Activated CD4-positive, alpha-beta T cell treated with anti-CD3 and anti-CD28 coated beads, Interleukin-2, amount 10 ng/mL, durations not matched to agents 7 days and 5 days (primary cell): ENCODE results near the gene KRTAP19-2. TPM values are rescaled to one million over a fixed set of nuclear protein-coding genes. Genes with fewer than 3 reads are reported as not detected.
"Not testable (repeated sequence)": the region's sequence is repeated elsewhere in the genome, so short reads cannot be mapped to it uniquely, and the experiment has no call there.

Experiments used
- CTCF ChIA-PET: fragments of 350-600 bp; sonication (Branson Sonifier 250); formaldehyde crosslinking; loops from one replicate; lab custom pipeline; 2021; ENCODE audit warnings: antibody characterized with exemption; lab: Charles Lee
- POLR2A ChIA-PET: fragments of 350-600 bp; sonication (Branson Sonifier 250); formaldehyde crosslinking; loops from one replicate; lab custom pipeline; 2021; ENCODE audit warnings: antibody characterized with exemption; lab: Charles Lee
- DNase-seq: peaks from one replicate; pipeline ENCODE4 v3.0.0-alpha.2; 2020
- H3K27ac Mint-ChIP-seq: one replicate; pipeline ENCODE4 v1.8.0; 2021; ENCODE audit warnings: mild to moderate bottlenecking, moderate library complexity, mixed read lengths
- H3K27me3 Mint-ChIP-seq: one replicate; pipeline ENCODE4 v1.8.0; 2021; ENCODE audit warnings: mixed read lengths
- H3K36me3 Mint-ChIP-seq: one replicate; pipeline ENCODE4 v1.8.0; 2021; ENCODE audit warnings: low read depth, mixed read lengths
- H3K4me1 Mint-ChIP-seq: one replicate; pipeline ENCODE4 v1.8.0; 2021; ENCODE audit warnings: mixed read lengths
- H3K4me3 Mint-ChIP-seq: one replicate; pipeline ENCODE4 v1.8.0; 2021; ENCODE audit warnings: mild to moderate bottlenecking, moderate library complexity, mixed read lengths
- H3K9me3 Mint-ChIP-seq: one replicate; pipeline ENCODE4 v1.8.0; 2021; ENCODE audit warnings: mixed read lengths
- total RNA-seq, 2 experiments: library from RNA; stranded (reverse); gene quantifications; one replicate each; pipeline ENCODE4 v1.2.3, GENCODE V29; 2021

KRTAP19-2 gene, protein sequence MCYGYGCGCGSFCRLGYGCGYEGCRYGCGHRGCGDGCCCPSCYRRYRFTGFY
- not detected for total RNA-seq

- DNase-seq = no peak
- no peak within 1 kb of the TSS for H3K4me3 Mint-ChIP-seq
- peaks cover 19% of the 10 kb centered on the region for H3K9me3 Mint-ChIP-seq
- CTCF ChIA-PET = no interaction called here
- H3K27ac Mint-ChIP-seq = no peak within 1 kb of the TSS
- POLR2A ChIA-PET = no interaction called here
- no peaks in the 10 kb centered on the region for H3K36me3 Mint-ChIP-seq
- no peaks in the 10 kb centered on the region for H3K27me3 Mint-ChIP-seq
- no peaks in the 10 kb centered on the region for H3K4me1 Mint-ChIP-seq
These were observed at the start of gene KRTAP19-2 for GRCh38 chr21:30487336-30487735. KRTAP19-2 (minus strand) TSS chr21:30487436; CDS start chr21:30487348, 88 bp downstream.

- Mint-ChIP-seq H3K27ac (no peak overlapping the region), H3K4me3 (no peak overlapping the region), H3K9me3 (no peaks in the 10 kb centered on the region), H3K27me3 (no peaks in the 10 kb centered on the region), H3K36me3 (no peaks in the 10 kb centered on the region), H3K4me1 (no peaks in the 10 kb centered on the region)
- DNase-seq = no peak
- POLR2A ChIA-PET = no interaction called here
- CTCF ChIA-PET = no interaction called here
These were observed 31.6 kb upstream of the KRTAP19-2 start for GRCh38 chr21:30518876-30519275.

- DNase-seq = no peak
- CTCF ChIA-PET = no interaction called here
- Mint-ChIP-seq H3K27me3 (no peaks in the 10 kb centered on the region), H3K4me3 (no peak overlapping the region), H3K4me1 (no peaks in the 10 kb centered on the region), H3K36me3 (no peaks in the 10 kb centered on the region), H3K27ac (no peak overlapping the region), H3K9me3 (no peaks in the 10 kb centered on the region)
- POLR2A ChIA-PET = no interaction called here
These were observed 28.4 kb upstream of the KRTAP19-2 start for GRCh38 chr21:30515681-30516080.

DNA sequence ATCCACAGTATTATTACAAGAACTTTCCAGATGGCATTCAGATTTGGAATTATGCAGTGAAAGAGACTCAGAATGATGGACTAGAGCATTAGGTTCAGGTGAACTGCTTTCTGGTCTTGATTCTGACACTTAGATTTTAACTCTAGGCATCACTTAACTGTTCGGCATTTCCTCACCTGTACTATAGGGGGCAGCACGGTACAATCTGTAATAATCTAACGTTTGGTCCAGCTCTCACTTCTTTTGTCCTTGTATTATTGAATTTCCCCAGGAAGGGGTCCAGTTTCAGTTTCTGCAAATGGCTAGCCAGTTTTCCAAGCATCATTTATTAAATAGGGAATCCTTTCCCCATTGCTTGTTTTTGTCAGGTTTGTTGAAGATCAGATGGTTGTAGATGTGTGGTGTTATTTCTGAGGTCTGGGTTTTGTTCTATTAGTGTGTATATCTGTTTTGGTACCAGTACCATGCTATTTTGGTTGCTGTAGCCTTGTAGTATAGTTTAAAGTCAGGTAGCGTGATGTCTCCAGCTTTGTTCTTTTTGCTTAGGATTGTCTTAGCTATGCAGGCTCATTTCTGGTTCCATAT is 18.5 kb upstream of the KRTAP19-2 start:
- H3K27ac Mint-ChIP-seq, H3K4me3 Mint-ChIP-seq, CTCF ChIA-PET, POLR2A ChIA-PET, H3K9me3 Mint-ChIP-seq, DNase-seq, H3K27me3 Mint-ChIP-seq, H3K36me3 Mint-ChIP-seq, H3K4me1 Mint-ChIP-seq: not testable (repeated sequence)

DNA sequence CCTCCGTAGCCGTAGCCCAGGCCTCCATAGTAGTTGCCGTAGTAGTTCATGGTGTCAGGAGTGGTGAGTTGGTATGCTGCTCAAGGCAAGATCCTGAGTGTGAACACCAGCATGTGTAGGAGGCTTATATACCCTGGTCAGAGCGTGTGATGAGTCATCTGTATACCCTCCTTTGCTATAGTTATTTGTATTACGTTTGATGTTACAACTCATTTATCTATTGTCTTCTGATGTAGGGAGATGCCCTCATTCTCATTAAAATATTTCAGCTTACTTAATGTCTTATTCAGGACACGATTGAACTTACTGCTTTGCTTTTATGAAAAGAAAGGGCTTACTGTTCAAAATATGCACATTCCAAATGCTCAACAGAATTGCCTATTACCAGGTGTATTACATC is 14.8 kb upstream of the KRTAP19-2 start, which contains the start of gene KRTAP19-5:
Gene KRTAP19-5 (minus strand): TSS at position 101 of the 400 bp plus-strand sequence. CDS start 51 bp downstream, at position 50.
- no peaks in the 10 kb centered on the region for H3K9me3 Mint-ChIP-seq
- ChIA-PET POLR2A (no interaction called here), CTCF (no interaction called here)
- H3K36me3 Mint-ChIP-seq = no peaks in the 10 kb centered on the region
- H3K4me1 Mint-ChIP-seq = no peaks in the 10 kb centered on the region
- no peak within 1 kb of the TSS for H3K4me3 Mint-ChIP-seq
- no peak within 1 kb of the TSS for H3K27ac Mint-ChIP-seq
- DNase-seq = no peak
- H3K27me3 Mint-ChIP-seq = peaks cover 2% of the 10 kb centered on the region

DNA sequence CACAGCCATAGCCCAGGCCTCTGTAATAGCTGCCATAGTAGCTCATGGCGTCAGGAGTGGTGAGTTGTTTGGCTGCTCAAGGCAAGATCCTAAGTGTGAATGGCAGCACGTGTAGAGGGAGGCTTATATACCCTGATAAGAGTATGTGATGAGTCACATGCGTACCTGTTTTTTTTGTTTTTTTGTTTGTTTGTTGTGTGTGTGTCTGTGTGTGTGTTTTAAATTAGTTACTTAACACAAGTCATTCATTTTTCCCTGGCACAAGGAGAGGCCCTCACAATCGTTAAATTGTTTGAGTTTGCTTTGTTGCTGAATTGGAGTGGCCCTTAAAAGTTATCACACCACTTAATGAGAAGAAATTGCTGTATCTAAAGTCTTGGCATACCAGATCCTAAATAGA is 9.8 kb upstream of the KRTAP19-2 start, which contains the start of gene KRTAP19-4:
Gene KRTAP19-4 (minus strand): TSS at position 101 of the 400 bp plus-strand sequence. CDS start 55 bp downstream, at position 46.
- peaks cover 2% of the 10 kb centered on the region for H3K27me3 Mint-ChIP-seq
- H3K4me1 Mint-ChIP-seq = no peaks in the 10 kb centered on the region
- no peaks in the 10 kb centered on the region for H3K36me3 Mint-ChIP-seq
- no peaks in the 10 kb centered on the region for H3K9me3 Mint-ChIP-seq
- ChIA-PET CTCF (no interaction called here), POLR2A (no interaction called here)
- no peak within 1 kb of the TSS for H3K4me3 Mint-ChIP-seq
- no peak for DNase-seq
- H3K27ac Mint-ChIP-seq = no peak within 1 kb of the TSS

DNA sequence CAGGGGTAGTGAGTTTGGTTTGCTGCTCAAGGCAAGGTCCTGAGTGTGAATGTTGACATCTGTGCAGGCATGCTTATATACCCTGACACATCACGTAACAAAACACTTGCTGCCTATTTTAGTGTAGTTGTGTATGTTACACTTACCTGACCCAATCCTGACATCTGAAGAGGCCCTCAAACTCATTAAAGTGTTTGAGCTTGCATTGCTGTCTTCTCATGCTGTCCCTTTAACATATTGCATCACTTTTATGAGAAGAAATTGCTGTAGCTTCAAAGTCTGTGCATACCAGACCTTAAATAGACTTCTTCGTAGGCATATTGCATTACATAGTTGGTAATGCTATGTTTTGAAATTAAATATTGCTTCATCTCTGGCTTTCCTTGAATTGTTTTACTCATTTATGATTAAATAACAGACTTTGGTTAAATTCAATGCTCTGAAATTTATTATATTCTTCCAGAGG is 4.8 kb upstream of the KRTAP19-2 start, which contains the start of gene KRTAP19-3:
Gene KRTAP19-3 (minus strand): TSS at position 51 of the 466 bp plus-strand sequence. CDS start 56 bp downstream, outside the sequence.
- Mint-ChIP-seq H3K9me3 (peaks cover 5% of the 10 kb centered on the region), H3K27me3 (no peaks in the 10 kb centered on the region), H3K4me1 (no peaks in the 10 kb centered on the region), H3K27ac (no peak within 1 kb of the TSS), H3K36me3 (no peaks in the 10 kb centered on the region), H3K4me3 (no peak within 1 kb of the TSS)
- POLR2A ChIA-PET = no interaction called here
- DNase-seq = no peak
- CTCF ChIA-PET = no interaction called here

DNA sequence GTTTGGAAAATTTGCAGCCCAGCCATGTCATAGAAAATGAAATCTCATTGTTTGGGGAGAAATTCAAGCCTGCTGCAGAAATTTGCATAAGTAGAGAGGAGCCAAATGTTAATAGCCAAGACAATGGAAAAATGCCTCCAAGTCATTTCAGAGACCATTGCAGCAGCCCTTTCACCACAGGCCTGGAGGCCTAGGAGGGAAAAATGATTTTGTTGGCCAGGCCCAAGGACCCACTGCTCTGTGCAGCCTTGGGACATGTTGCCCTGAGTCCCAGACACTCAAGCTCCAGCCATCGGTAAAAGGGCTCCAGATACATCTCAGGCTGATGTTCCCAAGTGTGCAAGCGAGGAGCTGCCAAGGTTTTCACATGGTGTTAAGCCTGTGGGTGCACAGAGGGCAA is 1.1 kb downstream of the KRTAP19-2 start:
- peaks cover 19% of the 10 kb centered on the region for H3K9me3 Mint-ChIP-seq
- no peaks in the 10 kb centered on the region for H3K4me1 Mint-ChIP-seq
- ChIA-PET POLR2A (no interaction called here), CTCF (no interaction called here)
- H3K27me3 Mint-ChIP-seq = peaks cover 2% of the 10 kb centered on the region
- H3K36me3 Mint-ChIP-seq = no peaks in the 10 kb centered on the region
- DNase-seq = no peak
- no peak overlapping the region for H3K4me3 Mint-ChIP-seq
- no peak overlapping the region for H3K27ac Mint-ChIP-seq

GRCh38 chr21:30482130-30482529 is 5.1 kb downstream of the KRTAP19-2 start:
- ChIA-PET POLR2A (no interaction called here), CTCF (no interaction called here)
- no peak for DNase-seq
- no peaks in the 10 kb centered on the region for H3K4me1 Mint-ChIP-seq
- H3K9me3 Mint-ChIP-seq = peaks cover 15% of the 10 kb centered on the region
- peaks cover 2% of the 10 kb centered on the region for H3K27me3 Mint-ChIP-seq
- no peaks in the 10 kb centered on the region for H3K36me3 Mint-ChIP-seq
- H3K4me3 Mint-ChIP-seq = no peak overlapping the region
- H3K27ac Mint-ChIP-seq = no peak overlapping the region

DNA sequence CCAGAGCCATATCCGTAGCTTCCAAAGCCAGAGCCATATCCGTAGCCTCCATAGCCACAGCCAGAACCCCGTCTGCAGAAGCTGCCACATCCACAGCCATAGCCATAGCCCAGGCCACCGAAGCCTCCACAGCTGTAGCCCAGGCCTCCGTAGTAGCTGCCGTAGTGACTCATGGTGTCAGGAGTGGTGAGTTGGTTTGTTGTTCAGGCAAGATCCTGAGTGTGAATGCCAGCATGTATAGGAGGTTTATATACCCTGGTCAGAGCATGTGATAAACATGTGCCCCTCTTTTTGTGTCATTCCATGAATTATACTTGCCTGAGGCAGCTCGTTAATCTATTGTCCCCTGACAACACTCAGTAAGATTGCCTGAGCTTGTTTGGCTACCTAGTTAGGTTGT is 7.1 kb downstream of the KRTAP19-2 start, which contains the start of gene KRTAP19-1:
Gene KRTAP19-1 (minus strand): TSS at position 223 of the 400 bp plus-strand sequence. CDS start 50 bp downstream, at position 173.
- Mint-ChIP-seq H3K4me1 (no peaks in the 10 kb centered on the region), H3K4me3 (no peak within 1 kb of the TSS), H3K27me3 (peaks cover 2% of the 10 kb centered on the region), H3K27ac (no peak within 1 kb of the TSS), H3K36me3 (no peaks in the 10 kb centered on the region), H3K9me3 (peaks cover 3% of the 10 kb centered on the region)
- ChIA-PET POLR2A (no interaction called here), CTCF (no interaction called here)
- no peak for DNase-seq

DNA sequence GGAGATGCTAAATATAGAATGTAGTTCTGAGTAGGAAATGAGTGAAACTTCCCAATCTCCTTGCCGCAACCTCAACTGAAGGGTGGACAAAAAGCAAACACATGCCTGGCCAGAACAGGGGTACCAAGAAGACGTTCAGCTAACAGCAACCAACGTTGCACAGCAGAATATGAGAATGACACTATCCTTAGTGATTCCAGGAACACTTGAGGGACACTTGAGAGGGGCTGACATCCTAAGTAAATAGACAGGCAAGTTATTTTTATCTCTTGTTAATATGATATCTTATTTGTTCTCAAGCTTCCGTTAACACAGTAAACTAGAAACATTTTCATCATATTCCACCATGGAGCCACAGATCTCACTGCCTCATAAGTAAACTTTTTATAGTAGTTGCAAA is 8.0 kb downstream of the KRTAP19-2 start:
- no peaks in the 10 kb centered on the region for H3K9me3 Mint-ChIP-seq
- no peak for DNase-seq
- no peaks in the 10 kb centered on the region for H3K36me3 Mint-ChIP-seq
- ChIA-PET POLR2A (no interaction called here), CTCF (no interaction called here)
- H3K27ac Mint-ChIP-seq = no peak overlapping the region
- H3K4me1 Mint-ChIP-seq = no peaks in the 10 kb centered on the region
- H3K27me3 Mint-ChIP-seq = peaks cover 2% of the 10 kb centered on the region
- no peak overlapping the region for H3K4me3 Mint-ChIP-seq

- Mint-ChIP-seq H3K36me3 (no peaks in the 10 kb centered on the region), H3K9me3 (no peaks in the 10 kb centered on the region), H3K27me3 (peaks cover 2% of the 10 kb centered on the region), H3K4me3 (no peak overlapping the region), H3K27ac (no peak overlapping the region), H3K4me1 (no peaks in the 10 kb centered on the region)
- ChIA-PET POLR2A (no interaction called here), CTCF (no interaction called here)
- no peak for DNase-seq
These were observed 9.2 kb downstream of the KRTAP19-2 start for GRCh38 chr21:30478004-30478403.

- Mint-ChIP-seq H3K4me3 (no peak overlapping the region), H3K27ac (no peak overlapping the region), H3K36me3 (no peaks in the 10 kb centered on the region), H3K4me1 (no peaks in the 10 kb centered on the region), H3K27me3 (no peaks in the 10 kb centered on the region), H3K9me3 (no peaks in the 10 kb centered on the region)
- CTCF ChIA-PET = no interaction called here
- DNase-seq = no peak
- POLR2A ChIA-PET = no interaction called here
These were observed 18.1 kb downstream of the KRTAP19-2 start for GRCh38 chr21:30468900-30469714.
